Liver (tissue), 9 donors: ENCODE measurements around the gene GPR15LG. TPM values are rescaled to one million over a fixed set of nuclear protein-coding genes. Genes with fewer than 3 reads are reported as not detected.
"Not testable (repeated sequence)": the region's sequence is repeated elsewhere in the genome, so short reads cannot be mapped to it uniquely, and the experiment has no call there.

Experiments
- DNase-seq: peaks from one replicate; pipeline ENCODE4 v3.0.0-alpha.2; 2017; ENCODE audit warnings: low spot score
- H3K27ac ChIP-seq, 2 donors: one replicate each; pipeline ENCODE4 v1.7.0; 2013; ENCODE audit warnings: inconsistent platforms in 2 of 2, low read length in 2 of 2, control low read depth in 1 of 2, low read depth in 1 of 2, mild to moderate bottlenecking in 1 of 2
- H3K27me3 ChIP-seq, 4 donors: one replicate each; pipeline versions ENCODE4 v1.6.1 to v1.7.0; 2013; ENCODE audit warnings: low read length in 3 of 4, inconsistent platforms in 1 of 4, mild to moderate bottlenecking in 1 of 4, moderate library complexity in 1 of 4; ENCODE audit not compliant: control insufficient read depth in 4 of 4, insufficient read depth in 4 of 4
- H3K36me3 ChIP-seq, 4 donors: one replicate each; pipeline versions ENCODE4 v1.6.1 to v1.7.0; 2013; ENCODE audit warnings: low read length in 3 of 4, mild to moderate bottlenecking in 3 of 4, low read depth in 1 of 4, moderate library complexity in 1 of 4; ENCODE audit not compliant: control insufficient read depth in 4 of 4, insufficient read depth in 3 of 4
- H3K4me1 ChIP-seq, 4 donors: one replicate each; pipeline versions ENCODE4 v1.6.1 to v1.7.0; 2013; ENCODE audit warnings: low read length in 3 of 4, mild to moderate bottlenecking in 3 of 4, moderate library complexity in 1 of 4; ENCODE audit not compliant: control insufficient read depth in 4 of 4, insufficient read depth in 4 of 4
- H3K4me3 ChIP-seq, 3 donors: one replicate each; pipeline versions ENCODE4 v1.6.1 to v1.7.0; 2013; ENCODE audit warnings: low read length in 3 of 3, control low read depth in 1 of 3, low read depth in 1 of 3, mild to moderate bottlenecking in 1 of 3
- H3K9ac ChIP-seq, 2 donors: one replicate each; pipeline ENCODE4 v1.7.0; 2013; ENCODE audit warnings: low read length in 2 of 2, mild to moderate bottlenecking in 2 of 2, moderate library complexity in 2 of 2, control low read depth in 1 of 2, low read depth in 1 of 2
- H3K9me3 ChIP-seq, 4 donors: one replicate each; pipeline versions ENCODE4 v1.6.1 to v1.7.0; 2013; ENCODE audit warnings: low read length in 3 of 4; ENCODE audit not compliant: control insufficient read depth in 4 of 4
- EGR1 ChIP-seq, 2 donors: IDR thresholded peaks; 2 replicates each; pipeline ENCODE4 v1.6.1; 2016 to 2018; ENCODE audit warnings: antibody characterized with exemption in 2 of 2, low read depth in 2 of 2
- FOXA1 ChIP-seq: IDR thresholded peaks from 2 replicates; pipeline ENCODE4 v1.6.1; 2016; ENCODE audit warnings: antibody characterized with exemption
- FOXA2 ChIP-seq: IDR thresholded peaks from 2 replicates; pipeline ENCODE4 v1.6.1; 2016; ENCODE audit warnings: antibody characterized with exemption
- GABPA ChIP-seq, 2 donors: IDR thresholded peaks in 1 of 2; conservative IDR thresholded peaks in 1 of 2; 2 replicates each; pipeline ENCODE4 v1.6.1; 2016; ENCODE audit warnings: antibody characterized with exemption in 2 of 2, mild to moderate bottlenecking in 1 of 2, moderate library complexity in 1 of 2
- HNF4A ChIP-seq, 2 donors: conservative IDR thresholded peaks; 2 replicates each; pipeline ENCODE4 v1.6.1; 2016; ENCODE audit warnings: antibody characterized with exemption in 2 of 2, mild to moderate bottlenecking in 2 of 2
- HNF4G ChIP-seq: IDR thresholded peaks from 2 replicates; pipeline ENCODE4 v1.6.1; 2016; ENCODE audit warnings: antibody characterized with exemption
- JUND ChIP-seq, 2 donors: IDR thresholded peaks; 2 replicates each; pipeline ENCODE4 v1.6.1; 2016; ENCODE audit warnings: antibody characterized with exemption in 2 of 2
- NR2F2 ChIP-seq: IDR thresholded peaks from 2 replicates; pipeline ENCODE4 v1.6.1; 2016; ENCODE audit warnings: antibody characterized with exemption
- RAD21 ChIP-seq, 2 donors: IDR thresholded peaks; 2 replicates each; pipeline ENCODE4 v1.6.1; 2016; ENCODE audit warnings: antibody characterized with exemption in 2 of 2, mild to moderate bottlenecking in 2 of 2
- RXRA ChIP-seq, 2 donors: IDR thresholded peaks; 2 replicates each; pipeline ENCODE4 v1.6.1; 2017 to 2018; ENCODE audit warnings: antibody characterized with exemption in 2 of 2, mild to moderate bottlenecking in 1 of 2
- SP1 ChIP-seq: IDR thresholded peaks from 2 replicates; pipeline ENCODE4 v1.6.1; 2018; ENCODE audit warnings: antibody characterized with exemption, mild to moderate bottlenecking
- TAF1 ChIP-seq: conservative IDR thresholded peaks from 2 replicates; pipeline ENCODE4 v1.6.1; 2016; ENCODE audit warnings: antibody characterized with exemption, mild to moderate bottlenecking
- YY1 ChIP-seq: IDR thresholded peaks from 2 replicates; pipeline ENCODE4 v1.6.1; 2016; ENCODE audit warnings: antibody characterized with exemption, mild to moderate bottlenecking
- WGBS: extraction: QIAGEN DNeasy Blood & Tissue Kit; methylation state at CpG from one replicate; pipeline ENCODE4 v1.1.7; 2013; 5-methylcytosine and 5-hydroxymethylcytosine counted together
- polyA plus RNA-seq, 2 donors: library from polyadenylated mRNA; stranded (reverse) in 1 of 2; unstranded in 1 of 2; fragments of 200-250 nt in 1 of 2; fragments of >200 nt in 1 of 2; fragmentation: Nextera tagmentation in 1 of 2; extraction: Ambion mirVana in 1 of 2; gene quantifications; one replicate each; pipeline versions ENCODE4 v1.2.1 to v1.2.3, GENCODE V29; 2013 to 2015
- total RNA-seq, 2 donors: library from RNA; depleted of rRNA; stranded (reverse); fragments of >200 nt; gene quantifications; one replicate each; pipeline ENCODE4 v1.2.3, GENCODE V29; 2014
- TF ChIP-seq, protein P1 (sequence below): IDR thresholded peaks from 2 replicates; pipeline ENCODE4 v1.6.1; 2016; ENCODE audit warnings: antibody characterized with exemption
- TF ChIP-seq, protein P2 (sequence below): IDR thresholded peaks from 2 replicates; pipeline ENCODE4 v1.6.1; 2016; ENCODE audit warnings: antibody characterized with exemption
- TF ChIP-seq, protein P3 (sequence below): IDR thresholded peaks from 2 replicates; pipeline ENCODE4 v1.6.1; 2016; ENCODE audit warnings: antibody characterized with exemption
- TF ChIP-seq, protein P4 (sequence below): fragments of 150-350 bp; IDR thresholded peaks from 2 replicates; pipeline ENCODE4 v1.5.1; 2017; ENCODE audit warnings: improper control_type of control experiment, low read depth, low read length; ENCODE audit not compliant: missing input control
- TF ChIP-seq, protein P5 (sequence below): IDR thresholded peaks from 2 replicates; pipeline ENCODE4 v1.6.1; 2016; ENCODE audit warnings: antibody characterized with exemption, mild to moderate bottlenecking
- donor health status: healthy.
- donor health status: healthy.
- donor health status: healthy.
- donor health status: healthy.
- donor health status: healthy.

Gene GPR15LG
- total and polyA plus RNA-seq, 4 donors: not detected

DNA sequence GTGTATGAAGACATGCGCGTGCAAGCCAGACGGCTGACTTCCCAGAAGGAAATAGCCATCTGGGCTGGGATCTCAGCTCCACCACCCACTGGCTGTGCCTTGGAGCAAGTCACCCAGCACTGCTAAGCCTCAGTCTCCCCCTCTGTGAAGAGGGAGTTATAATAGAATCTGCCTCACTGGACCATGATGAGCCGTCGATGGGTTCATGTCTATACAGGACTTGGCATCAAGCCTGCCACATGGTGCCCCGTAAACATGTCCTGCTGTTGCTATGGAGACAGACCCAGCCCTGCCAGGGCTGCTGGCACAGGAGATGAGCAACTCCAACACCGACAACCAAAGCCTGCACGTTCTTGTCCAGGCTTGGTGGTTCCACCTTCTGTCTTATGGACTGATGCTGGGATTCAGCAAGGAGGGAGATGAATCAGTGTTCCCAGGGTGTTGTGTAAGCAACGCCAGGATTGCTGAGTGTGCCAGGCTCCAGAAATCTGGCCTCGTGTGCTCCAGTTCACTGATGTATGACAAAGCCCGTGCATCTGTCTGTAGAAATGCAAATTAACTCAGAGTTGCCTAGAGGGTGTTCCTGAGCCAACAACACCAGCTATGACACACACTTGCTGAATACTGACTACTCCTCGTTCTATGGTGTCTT, 5.6 kb downstream of the GPR15LG start:
- TF ChIP-seq RAD21 (IDR thresholded peaks at IDR 0.05): no peak
- no peak for TF ChIP-seq HNF4A (conservative IDR thresholded peaks at IDR 0.05)
- TF ChIP-seq FOXA2: no peak
- no peak for TF ChIP-seq SP1
- TF ChIP-seq, protein P1, sequence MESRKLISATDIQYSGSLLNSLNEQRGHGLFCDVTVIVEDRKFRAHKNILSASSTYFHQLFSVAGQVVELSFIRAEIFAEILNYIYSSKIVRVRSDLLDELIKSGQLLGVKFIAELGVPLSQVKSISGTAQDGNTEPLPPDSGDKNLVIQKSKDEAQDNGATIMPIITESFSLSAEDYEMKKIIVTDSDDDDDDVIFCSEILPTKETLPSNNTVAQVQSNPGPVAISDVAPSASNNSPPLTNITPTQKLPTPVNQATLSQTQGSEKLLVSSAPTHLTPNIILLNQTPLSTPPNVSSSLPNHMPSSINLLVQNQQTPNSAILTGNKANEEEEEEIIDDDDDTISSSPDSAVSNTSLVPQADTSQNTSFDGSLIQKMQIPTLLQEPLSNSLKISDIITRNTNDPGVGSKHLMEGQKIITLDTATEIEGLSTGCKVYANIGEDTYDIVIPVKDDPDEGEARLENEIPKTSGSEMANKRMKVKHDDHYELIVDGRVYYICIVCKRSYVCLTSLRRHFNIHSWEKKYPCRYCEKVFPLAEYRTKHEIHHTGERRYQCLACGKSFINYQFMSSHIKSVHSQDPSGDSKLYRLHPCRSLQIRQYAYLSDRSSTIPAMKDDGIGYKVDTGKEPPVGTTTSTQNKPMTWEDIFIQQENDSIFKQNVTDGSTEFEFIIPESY: no peak
- TF ChIP-seq FOXA1: no peak
- TF ChIP-seq, protein P2, sequence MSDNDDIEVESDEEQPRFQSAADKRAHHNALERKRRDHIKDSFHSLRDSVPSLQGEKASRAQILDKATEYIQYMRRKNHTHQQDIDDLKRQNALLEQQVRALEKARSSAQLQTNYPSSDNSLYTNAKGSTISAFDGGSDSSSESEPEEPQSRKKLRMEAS: no peak
- no peaks in the 10 kb centered on the region for H3K36me3 ChIP-seq
- no peaks in the 10 kb centered on the region for H3K27me3 ChIP-seq
- no peak overlapping the region for H3K4me3 ChIP-seq
- no peak overlapping the region for H3K9ac ChIP-seq
- 73% methylated on average over 12 of the region's 12 CpGs for WGBS
- no peaks in the 10 kb centered on the region for H3K4me1 ChIP-seq
- no peaks in the 10 kb centered on the region for H3K9me3 ChIP-seq
- DNase-seq: no peak
- H3K27ac ChIP-seq: no peak overlapping the region

DNA sequence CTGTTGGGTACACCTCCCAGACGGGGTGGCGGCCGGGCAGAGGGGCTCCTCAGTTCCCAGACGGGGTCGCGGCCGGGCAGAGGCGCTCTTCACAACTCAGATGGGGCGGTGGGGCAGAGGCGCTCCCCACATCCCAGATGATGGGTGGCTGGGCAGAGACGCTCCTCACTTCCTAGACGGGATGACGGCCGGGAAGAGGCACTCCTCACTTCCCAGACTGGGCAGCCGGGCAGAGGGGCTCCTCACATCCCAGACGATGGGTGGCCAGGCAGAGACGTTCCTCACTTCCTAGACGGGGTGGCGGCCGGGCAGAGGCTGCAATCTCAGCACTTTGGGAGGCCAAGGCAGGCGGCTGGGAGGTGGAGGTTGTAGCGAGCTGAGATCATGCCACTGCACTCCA, 6.8 kb downstream of the GPR15LG start:
- not testable (repeated sequence) for H3K9me3 ChIP-seq, DNase-seq, H3K9ac ChIP-seq, H3K4me3 ChIP-seq, H3K27me3 ChIP-seq, H3K4me1 ChIP-seq, H3K27ac ChIP-seq, H3K36me3 ChIP-seq
- 94% methylated on average over 20 of the region's 22 CpGs for WGBS

DNA sequence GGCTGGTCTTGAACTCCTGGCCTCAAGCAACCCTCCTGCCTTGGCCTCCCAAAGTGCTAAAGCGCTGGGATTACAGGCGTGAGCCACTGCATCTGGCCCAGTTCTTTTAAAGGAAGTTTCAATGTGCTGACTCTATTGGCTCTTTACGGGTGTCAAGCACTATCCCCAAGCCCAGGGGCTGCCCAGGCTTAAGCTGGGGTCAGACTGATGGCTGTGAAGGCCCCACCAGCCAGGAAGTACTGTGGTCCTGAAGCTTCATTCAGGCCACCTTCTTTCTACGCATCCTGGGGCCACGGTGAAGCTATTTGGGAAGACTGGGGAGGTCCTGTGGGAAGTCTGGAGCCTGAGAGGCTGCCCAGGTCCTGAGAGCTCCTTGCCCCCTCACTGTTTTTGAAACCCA, 8.0 kb downstream of the GPR15LG start:
- Histone ChIP-seq H3K27me3 (no peaks in the 10 kb centered on the region), H3K9ac (no peak overlapping the region), H3K4me1 (no peaks in the 10 kb centered on the region), H3K36me3 (no peaks in the 10 kb centered on the region), H3K9me3 (no peaks in the 10 kb centered on the region), H3K27ac (no peak overlapping the region), H3K4me3 (no peak overlapping the region)
- no peak for DNase-seq
- no peak for TF ChIP-seq RXRA (IDR thresholded peaks at IDR 0.05)
- TF ChIP-seq FOXA1: no peak
- no peak for TF ChIP-seq FOXA2
- TF ChIP-seq, protein P3, sequence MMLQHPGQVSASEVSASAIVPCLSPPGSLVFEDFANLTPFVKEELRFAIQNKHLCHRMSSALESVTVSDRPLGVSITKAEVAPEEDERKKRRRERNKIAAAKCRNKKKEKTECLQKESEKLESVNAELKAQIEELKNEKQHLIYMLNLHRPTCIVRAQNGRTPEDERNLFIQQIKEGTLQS: no peak
- TF ChIP-seq, protein P4, sequence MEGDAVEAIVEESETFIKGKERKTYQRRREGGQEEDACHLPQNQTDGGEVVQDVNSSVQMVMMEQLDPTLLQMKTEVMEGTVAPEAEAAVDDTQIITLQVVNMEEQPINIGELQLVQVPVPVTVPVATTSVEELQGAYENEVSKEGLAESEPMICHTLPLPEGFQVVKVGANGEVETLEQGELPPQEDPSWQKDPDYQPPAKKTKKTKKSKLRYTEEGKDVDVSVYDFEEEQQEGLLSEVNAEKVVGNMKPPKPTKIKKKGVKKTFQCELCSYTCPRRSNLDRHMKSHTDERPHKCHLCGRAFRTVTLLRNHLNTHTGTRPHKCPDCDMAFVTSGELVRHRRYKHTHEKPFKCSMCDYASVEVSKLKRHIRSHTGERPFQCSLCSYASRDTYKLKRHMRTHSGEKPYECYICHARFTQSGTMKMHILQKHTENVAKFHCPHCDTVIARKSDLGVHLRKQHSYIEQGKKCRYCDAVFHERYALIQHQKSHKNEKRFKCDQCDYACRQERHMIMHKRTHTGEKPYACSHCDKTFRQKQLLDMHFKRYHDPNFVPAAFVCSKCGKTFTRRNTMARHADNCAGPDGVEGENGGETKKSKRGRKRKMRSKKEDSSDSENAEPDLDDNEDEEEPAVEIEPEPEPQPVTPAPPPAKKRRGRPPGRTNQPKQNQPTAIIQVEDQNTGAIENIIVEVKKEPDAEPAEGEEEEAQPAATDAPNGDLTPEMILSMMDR: no peak
- no peak for TF ChIP-seq GABPA (IDR thresholded peaks at IDR 0.05 in 1 of 2, conservative IDR thresholded peaks at IDR 0.05 in 1 of 2)
- no peak for TF ChIP-seq JUND (IDR thresholded peaks at IDR 0.05)
- TF ChIP-seq HNF4A (conservative IDR thresholded peaks at IDR 0.05): no peak
- TF ChIP-seq, protein P1: no peak
- TF ChIP-seq, protein P5, sequence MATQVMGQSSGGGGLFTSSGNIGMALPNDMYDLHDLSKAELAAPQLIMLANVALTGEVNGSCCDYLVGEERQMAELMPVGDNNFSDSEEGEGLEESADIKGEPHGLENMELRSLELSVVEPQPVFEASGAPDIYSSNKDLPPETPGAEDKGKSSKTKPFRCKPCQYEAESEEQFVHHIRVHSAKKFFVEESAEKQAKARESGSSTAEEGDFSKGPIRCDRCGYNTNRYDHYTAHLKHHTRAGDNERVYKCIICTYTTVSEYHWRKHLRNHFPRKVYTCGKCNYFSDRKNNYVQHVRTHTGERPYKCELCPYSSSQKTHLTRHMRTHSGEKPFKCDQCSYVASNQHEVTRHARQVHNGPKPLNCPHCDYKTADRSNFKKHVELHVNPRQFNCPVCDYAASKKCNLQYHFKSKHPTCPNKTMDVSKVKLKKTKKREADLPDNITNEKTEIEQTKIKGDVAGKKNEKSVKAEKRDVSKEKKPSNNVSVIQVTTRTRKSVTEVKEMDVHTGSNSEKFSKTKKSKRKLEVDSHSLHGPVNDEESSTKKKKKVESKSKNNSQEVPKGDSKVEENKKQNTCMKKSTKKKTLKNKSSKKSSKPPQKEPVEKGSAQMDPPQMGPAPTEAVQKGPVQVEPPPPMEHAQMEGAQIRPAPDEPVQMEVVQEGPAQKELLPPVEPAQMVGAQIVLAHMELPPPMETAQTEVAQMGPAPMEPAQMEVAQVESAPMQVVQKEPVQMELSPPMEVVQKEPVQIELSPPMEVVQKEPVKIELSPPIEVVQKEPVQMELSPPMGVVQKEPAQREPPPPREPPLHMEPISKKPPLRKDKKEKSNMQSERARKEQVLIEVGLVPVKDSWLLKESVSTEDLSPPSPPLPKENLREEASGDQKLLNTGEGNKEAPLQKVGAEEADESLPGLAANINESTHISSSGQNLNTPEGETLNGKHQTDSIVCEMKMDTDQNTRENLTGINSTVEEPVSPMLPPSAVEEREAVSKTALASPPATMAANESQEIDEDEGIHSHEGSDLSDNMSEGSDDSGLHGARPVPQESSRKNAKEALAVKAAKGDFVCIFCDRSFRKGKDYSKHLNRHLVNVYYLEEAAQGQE: no peak
- TF ChIP-seq, protein P2: no peak
- no peak for TF ChIP-seq RAD21 (IDR thresholded peaks at IDR 0.05)
- TF ChIP-seq HNF4G: no peak
- no peak for TF ChIP-seq NR2F2
- TF ChIP-seq YY1: no peak
- no peak for TF ChIP-seq EGR1 (IDR thresholded peaks at IDR 0.05; ENCODE audit: low read depth in 2 of 2)
- no peak for TF ChIP-seq SP1
- TF ChIP-seq TAF1: no peak
- WGBS: 84% methylated on average over 5 of the region's 5 CpGs
